ENCODE data around the gene DNAJC18.
A peak's percentile ranks its signal among the peaks of the same experiment; 100 is the strongest.

DNAJC18 gene

GRCh38 chr5:139396691-139397090, 42.6 kb downstream of the DNAJC18 start:
- Histone ChIP-seq H3K9me3 (no peaks in the 10 kb centered on the region), H3K27ac (no peak overlapping the region), H3K36me3 (no peaks in the 10 kb centered on the region), H3K27me3 (peaks cover 43% of the 10 kb centered on the region), H3K4me3 (ENCODE audit: low read depth in 1 of 2, low read length in 1 of 2) (no peak overlapping the region), H3K4me1 (ENCODE audit: control insufficient read depth in 1 of 2, insufficient read depth in 1 of 2, low read depth in 1 of 2, low read length in 1 of 2) (peaks cover 27 to 29% of the 10 kb centered on the region in 2 experiments)
- no peak for TF ChIP-seq CTCF (IDR thresholded peaks at IDR 0.05)

DNA sequence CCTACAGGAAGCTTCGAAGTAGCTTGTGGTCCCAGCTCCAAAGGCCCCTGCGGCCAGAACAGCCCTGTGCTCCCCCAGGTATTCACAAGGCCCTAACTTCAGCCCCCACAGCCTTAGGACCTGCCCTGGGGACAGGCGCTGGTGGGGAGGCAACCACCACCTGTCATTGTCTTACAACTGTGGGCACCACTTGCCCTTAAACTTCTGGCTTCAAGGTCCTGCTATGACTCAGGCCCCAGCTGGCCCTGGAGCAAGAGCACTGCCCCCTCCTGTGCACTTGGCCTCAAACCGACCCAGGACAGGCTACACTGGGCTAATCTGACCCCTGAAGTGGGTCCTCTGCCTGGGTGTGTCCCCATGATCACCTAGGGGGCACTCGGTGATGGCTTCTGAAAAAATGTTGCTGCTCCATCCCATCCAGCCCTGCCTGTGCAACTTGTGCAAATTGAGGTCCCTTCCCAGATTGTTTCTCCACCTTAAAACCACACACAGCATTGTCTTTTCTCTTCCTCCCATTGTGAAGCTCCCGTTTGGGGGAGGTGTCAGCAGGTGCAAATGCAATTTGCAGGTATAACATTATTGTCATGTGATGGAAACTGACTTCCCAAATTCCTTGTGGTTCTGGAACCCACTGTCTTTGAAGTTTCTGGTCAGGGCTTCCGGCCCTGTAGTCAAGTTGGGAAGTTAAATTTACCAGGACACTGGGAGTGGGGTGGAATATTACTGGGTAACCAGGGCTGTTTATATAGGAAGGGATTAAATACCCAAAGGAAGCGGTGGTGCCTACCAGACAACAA, 43.3 kb downstream of the DNAJC18 start:
- Histone ChIP-seq H3K27ac (no peak overlapping the region), H3K9me3 (no peaks in the 10 kb centered on the region), H3K4me3 (ENCODE audit: low read depth in 1 of 2, low read length in 1 of 2) (no peak overlapping the region), H3K36me3 (no peaks in the 10 kb centered on the region), H3K27me3 (peaks cover 49% of the 10 kb centered on the region), H3K4me1 (ENCODE audit: control insufficient read depth in 1 of 2, insufficient read depth in 1 of 2, low read depth in 1 of 2, low read length in 1 of 2) (peaks cover 29 to 32% of the 10 kb centered on the region in 2 experiments)
- TF ChIP-seq CTCF (IDR thresholded peaks at IDR 0.05) = no peak

DNA sequence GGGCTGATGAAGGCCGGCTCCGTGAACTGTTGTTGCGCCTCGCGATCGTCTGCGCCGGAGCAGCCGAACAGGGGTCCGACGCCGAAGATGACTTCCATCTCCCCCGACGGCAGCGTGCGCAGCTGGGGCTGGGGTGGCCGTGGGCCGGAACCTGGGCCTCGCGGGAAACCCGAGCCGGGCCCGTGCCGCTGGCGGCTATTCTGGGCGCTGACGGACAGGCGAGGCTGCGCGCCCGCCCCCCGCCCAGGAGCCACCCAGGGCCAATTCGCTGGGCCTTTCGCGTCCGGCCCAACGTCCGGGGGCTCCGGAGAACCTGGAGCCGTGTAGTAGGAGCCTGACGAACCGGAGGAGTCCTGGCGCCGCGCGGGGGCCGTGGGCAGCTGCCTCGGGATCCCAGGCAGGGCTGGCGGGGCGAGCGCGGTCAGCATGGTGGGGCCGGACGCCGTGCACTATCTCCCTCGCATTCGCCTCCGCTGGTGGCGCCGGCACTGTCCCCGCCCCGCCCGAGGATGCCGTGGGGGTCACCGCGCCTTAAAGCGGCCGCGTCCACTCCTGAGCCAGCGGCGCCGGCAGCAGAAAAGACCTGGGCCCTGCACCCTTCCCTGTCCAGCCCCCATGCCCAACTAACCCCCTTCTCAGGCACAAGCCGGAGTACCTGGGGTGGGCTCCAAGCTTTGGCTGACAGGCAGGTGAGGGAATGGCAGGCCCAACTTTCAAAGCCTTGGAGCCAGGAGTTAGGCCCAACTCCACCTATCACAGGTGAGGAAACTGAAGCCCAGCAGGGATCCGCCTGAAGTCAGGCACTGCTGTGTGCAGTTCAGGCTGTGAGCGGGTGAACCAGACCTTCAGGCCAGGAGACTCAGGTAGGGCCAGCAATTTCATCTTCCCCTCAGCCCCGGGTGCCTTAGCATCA, 44.4 kb downstream of the DNAJC18 start, which contains the start of gene PROB1:
Gene PROB1 (minus strand): TSS at position 451 of the 913 bp plus-strand sequence. CDS start 23 bp downstream, at position 428.
- Histone ChIP-seq H3K27me3 (peaks cover 55% of the 10 kb centered on the region), H3K9me3 (no peaks in the 10 kb centered on the region), H3K4me1 (ENCODE audit: control insufficient read depth in 1 of 2, insufficient read depth in 1 of 2, low read depth in 1 of 2, low read length in 1 of 2) (peaks cover 29 to 32% of the 10 kb centered on the region in 2 experiments), H3K36me3 (no peaks in the 10 kb centered on the region), H3K4me3 (ENCODE audit: low read depth in 1 of 2, low read length in 1 of 2) (peak within 1 kb of the TSS; percentile 59 to 73), H3K27ac (no peak within 1 kb of the TSS)
- TF ChIP-seq CTCF (IDR thresholded peaks at IDR 0.05) = no peak

DNA sequence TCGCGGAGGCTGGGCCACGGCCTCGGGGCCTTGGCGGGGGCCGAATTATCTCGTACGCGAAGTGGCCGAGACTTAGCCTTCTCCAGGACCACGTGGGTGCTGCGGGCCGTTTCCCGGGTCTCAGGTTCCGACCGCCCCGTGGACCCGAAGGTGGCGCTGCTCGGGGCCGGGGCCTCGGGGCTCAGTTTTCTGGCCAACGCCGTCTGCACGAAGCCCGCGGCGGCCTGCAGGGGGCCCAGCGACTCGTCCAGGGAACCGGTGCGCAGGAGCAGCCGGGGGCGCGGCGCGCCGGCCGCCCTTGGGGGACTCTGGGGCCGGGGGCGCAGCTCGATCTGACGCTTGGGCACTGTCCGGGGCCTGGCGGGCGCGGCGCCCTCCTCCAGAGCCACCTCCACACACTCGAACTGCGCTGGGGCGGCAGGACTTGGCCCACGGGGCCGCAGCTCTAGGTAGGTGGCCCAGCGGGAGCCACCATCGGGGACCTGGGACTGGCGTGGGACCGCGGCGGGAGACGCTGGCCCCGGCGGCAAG, 45.1 kb downstream of the DNAJC18 start:
- peak overlapping the region; percentile 59 to 73 for H3K4me3 ChIP-seq (ENCODE audit: low read depth in 1 of 2, low read length in 1 of 2)
- peaks cover 55% of the 10 kb centered on the region for H3K27me3 ChIP-seq
- no peak overlapping the region for H3K27ac ChIP-seq
- TF ChIP-seq CTCF (IDR thresholded peaks at IDR 0.05) = no peak
- no peaks in the 10 kb centered on the region for H3K9me3 ChIP-seq
- H3K4me1 ChIP-seq (ENCODE audit: control insufficient read depth in 1 of 2, insufficient read depth in 1 of 2, low read depth in 1 of 2, low read length in 1 of 2) = peaks cover 29 to 32% of the 10 kb centered on the region in 2 experiments
- H3K36me3 ChIP-seq = no peaks in the 10 kb centered on the region

GRCh38 chr5:139393497-139394122, 45.7 kb downstream of the DNAJC18 start:
- peaks cover 55% of the 10 kb centered on the region for H3K27me3 ChIP-seq
- no peaks in the 10 kb centered on the region for H3K9me3 ChIP-seq
- TF ChIP-seq CTCF (IDR thresholded peaks at IDR 0.05) = no peak
- H3K4me1 ChIP-seq (ENCODE audit: control insufficient read depth in 1 of 2, insufficient read depth in 1 of 2, low read depth in 1 of 2, low read length in 1 of 2) = peaks cover 34% of the 10 kb centered on the region in 2 experiments
- H3K27ac ChIP-seq = no peak overlapping the region
- H3K4me3 ChIP-seq (ENCODE audit: low read depth in 1 of 2, low read length in 1 of 2) = peak overlapping the region; percentile 59 to 73
- H3K36me3 ChIP-seq = no peaks in the 10 kb centered on the region
